ENCODE results near the gene SLC24A3.

SLC24A3 gene

DNA sequence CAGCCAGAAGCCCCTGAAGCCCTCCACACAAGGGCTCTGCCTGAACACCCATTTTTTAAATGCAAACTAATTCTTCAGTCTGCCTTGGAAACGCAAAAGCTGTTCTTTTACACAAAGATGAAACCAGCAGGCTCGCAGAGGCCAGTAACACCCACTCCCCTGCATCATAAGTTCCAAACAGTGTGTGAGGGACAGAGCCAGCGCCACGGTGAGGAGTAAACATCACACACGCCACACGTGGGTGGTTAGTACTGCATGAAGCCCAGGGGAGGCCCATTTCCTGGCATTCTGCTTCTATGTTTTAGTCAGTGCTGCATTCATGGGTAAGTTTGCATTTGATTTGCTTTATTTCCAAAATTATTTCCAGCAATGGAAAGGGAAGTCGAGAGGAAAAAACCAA lies 327.9 kb downstream of the SLC24A3 start:
- no peak for DNase-seq (ENCODE audit: low spot score)

DNA sequence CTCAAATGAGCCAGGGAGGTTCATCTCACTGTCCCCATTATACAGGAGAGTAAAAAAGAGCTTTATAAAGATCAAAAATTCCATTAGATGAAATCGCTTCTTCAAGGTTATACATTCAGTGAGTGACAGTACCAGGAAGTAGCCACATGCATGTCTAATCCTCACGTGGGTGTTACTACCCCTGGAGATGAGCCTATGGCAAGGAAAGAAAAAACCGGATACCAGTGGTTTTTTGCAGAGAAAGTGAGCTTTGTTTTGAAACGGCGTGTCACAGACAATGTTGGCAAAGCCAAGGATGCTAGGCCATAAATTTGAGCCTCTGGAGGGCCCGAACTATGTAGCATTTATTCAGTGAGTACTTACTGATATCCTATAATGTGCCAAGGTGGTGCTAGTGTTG lies 330.7 kb downstream of the SLC24A3 start:
- no peak for DNase-seq (ENCODE audit: low spot score)

GRCh38 chr20:19544684-19545083 lies 332.2 kb downstream of the SLC24A3 start:
- DNase-seq (ENCODE audit: low spot score) = no peak

DNA sequence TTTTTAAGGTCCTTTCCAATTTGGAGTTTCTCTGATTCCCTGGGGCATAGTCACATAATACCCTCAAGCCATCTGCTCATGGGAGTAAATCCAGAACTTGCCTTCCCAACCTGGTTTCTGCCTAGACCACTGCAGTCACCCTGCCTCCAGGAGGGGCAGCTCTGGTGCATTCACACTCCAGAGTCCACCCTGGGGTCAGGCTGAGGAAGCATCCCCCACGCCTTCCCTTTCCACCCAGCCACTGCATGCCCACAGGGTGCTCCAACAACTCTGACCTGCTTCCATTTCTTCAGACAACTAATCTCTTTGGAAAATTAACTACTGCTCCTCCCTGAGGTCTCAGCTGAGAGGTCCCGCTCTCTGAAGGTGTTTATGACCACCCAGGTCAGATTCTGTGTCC lies 334.2 kb downstream of the SLC24A3 start:
- DNase-seq (ENCODE audit: low spot score) = no peak

GRCh38 chr20:19547547-19547946 lies 335.1 kb downstream of the SLC24A3 start:
- no peak for DNase-seq (ENCODE audit: low spot score)

DNA sequence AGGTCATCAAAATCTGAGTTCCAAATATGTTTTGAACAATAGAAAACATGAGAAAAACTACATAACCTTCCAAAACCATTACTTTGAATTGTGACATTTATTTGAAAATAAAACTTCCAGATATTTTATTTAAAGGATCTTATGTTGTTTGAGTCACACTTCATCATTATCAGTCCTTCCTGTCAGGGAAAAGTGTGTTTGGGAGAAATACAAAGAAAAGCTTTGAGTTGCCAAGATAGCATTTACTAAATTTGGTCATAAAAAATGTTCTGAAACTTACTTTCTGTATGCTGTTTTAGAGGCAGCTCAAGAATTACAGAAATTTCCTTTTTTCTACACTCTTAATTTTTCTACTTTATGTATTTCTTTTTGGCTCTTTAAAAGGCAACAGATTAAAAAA lies 337.5 kb downstream of the SLC24A3 start:
- no peak for DNase-seq (ENCODE audit: low spot score)

DNA sequence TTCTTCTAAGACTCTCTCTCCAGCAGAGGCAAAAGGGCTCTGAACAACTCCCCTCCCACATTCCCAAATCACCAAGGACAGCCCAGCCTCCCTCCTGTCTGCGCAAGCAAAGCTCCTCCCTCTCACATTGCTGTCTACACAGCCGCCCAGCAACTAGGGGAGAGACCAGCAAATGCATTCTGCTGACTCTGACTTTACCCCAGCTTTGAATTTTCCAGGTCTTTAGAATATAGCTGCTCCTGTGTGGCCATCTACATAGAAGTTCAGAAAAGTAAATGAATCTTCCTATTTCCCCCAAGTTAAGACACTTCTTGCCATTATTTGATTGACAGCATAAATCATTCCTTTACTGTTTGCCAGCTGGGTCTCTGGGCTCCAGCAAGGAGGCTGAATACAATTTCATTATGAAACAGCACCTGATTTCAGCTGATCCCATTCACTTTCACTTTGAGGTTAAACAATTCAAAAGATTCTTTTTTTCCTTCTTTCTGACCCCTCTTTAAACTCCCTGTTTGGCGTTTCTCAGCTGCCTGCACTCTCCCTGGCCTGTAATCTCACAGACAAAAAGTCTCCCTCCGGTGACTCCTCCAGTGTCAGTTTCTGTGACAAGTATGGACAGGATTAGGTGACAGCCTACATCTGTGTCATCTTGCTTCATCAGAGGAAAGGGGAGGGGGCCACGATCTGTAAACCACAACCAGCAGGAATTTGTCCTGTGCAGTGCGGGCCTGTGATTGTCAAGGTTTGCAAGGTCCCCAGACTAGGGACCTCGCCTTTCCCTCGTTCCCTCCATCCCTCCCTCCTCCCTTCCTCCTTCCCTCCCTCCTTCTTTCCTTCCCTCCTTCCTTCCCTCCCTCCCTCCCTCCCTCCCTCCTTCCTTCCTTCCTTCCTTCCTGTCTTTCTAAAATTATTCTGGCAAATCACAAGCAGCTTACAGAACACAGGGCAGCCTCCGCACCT lies 340.1 kb downstream of the SLC24A3 start:
- no peak for DNase-seq (ENCODE audit: low spot score)

DNA sequence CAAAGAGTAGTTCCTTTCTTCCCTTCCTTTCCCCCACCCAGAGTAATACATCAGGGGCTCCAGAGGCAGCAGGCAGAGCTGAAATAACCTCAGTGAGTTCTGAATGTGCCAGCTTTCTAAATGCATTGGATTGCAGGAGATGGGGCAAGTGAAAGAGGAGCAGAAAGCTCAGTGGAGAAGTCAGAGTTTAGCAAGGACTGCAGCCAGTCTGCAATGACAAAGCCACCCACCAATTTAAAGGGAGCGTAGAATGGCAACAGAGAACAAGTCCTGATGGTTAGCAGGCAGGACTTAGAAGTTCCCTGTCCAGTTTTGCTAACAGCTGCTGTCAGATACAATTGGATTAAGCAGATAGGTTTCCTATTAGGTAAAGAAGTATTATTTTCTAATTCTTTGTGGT lies 342.2 kb downstream of the SLC24A3 start:
- no peak for DNase-seq (ENCODE audit: low spot score)

GRCh38 chr20:19555726-19556125 lies 343.3 kb downstream of the SLC24A3 start:
- no peak for DNase-seq (ENCODE audit: low spot score)

- DNase-seq (ENCODE audit: low spot score) = no peak
These were observed 344.8 kb downstream of the SLC24A3 start for GRCh38 chr20:19557291-19557690.

GRCh38 chr20:19560881-19561480 lies 348.5 kb downstream of the SLC24A3 start:
- no peak for DNase-seq (ENCODE audit: low spot score)

GRCh38 chr20:19562426-19562825 lies 350.0 kb downstream of the SLC24A3 start:
- DNase-seq (ENCODE audit: low spot score) = no peak

DNA sequence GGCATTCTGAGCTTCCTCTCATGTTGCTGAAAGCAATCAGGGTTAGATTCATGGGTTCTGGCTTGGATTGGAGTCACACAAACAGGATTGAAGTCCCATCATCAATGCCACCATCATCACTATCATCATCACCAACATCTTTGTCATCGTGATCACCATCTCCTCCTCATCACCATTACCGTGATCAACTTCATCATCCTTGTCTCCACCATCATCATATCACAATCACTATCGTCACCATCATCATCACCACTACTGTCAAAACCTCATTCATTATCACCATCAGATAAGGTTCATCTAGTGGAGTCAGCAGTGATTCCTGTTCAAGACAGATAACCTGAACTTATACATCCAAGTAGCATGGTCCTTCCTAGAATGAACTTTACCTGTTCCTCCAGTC lies 351.8 kb downstream of the SLC24A3 start:
- no peak for DNase-seq (ENCODE audit: low spot score)

DNA sequence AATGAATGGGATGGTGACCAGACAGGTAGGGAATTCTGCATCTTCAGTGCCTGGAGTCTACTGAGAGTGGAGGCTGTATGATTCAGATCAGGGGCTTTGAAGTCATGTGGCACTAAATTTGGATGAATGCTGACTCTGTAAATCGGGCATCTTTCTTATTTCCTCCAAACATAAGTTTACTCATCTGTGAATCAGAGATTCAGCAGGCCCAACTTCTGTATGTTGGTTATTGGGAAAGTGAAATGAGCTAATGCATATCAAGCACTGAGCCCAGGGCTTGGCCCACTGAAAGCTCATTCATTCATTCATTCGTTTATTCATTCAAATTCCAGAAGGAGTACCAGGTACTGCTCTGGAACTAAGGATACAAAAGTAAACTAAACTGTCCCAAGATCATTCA lies 353.3 kb downstream of the SLC24A3 start:
- DNase-seq (ENCODE audit: low spot score) = no peak

- DNase-seq (ENCODE audit: low spot score) = no peak
These were observed 353.9 kb downstream of the SLC24A3 start for GRCh38 chr20:19566226-19566945.

GRCh38 chr20:19568128-19568527 lies 355.7 kb downstream of the SLC24A3 start:
- DNase-seq (ENCODE audit: low spot score) = no peak

DNA sequence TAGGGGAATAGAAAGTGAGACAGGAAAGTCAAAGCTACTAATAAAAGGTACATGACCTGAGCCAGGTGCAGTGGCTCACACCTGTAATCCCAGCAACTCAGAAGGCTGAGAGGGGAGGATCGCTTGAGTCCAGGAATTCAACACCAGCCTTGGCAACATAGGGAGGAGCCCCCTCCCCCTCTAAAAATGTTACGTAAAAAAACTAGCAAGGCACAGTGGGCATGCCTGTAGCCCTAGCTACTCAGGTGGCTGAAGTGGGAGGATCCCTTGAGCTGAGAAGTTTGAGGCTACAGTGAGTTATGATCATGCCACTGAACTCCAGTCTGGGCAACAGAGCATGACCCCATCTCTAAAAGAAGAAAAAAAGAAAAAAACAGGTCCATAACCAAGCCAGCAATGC lies 359.6 kb downstream of the SLC24A3 start:
- DNase-seq (ENCODE audit: low spot score) = no peak

DNA sequence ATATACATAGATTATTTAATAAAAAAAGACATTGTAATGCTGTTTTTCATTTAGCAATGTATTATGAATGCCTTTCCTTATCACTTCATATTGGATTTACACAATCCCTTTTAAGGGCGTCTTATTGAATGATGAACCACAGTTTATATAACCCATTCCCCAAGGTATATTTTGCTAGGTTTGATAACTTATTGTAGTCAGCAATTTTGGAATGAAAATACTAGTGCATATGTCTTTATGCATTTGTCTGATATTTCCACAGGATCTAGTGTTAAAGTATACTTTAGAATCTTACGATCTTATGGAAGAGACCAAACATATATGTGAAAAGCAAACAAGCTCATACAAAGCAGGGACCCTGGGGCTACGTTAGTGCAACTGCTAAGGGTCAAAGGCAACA lies 365.2 kb downstream of the SLC24A3 start:
- DNase-seq (ENCODE audit: low spot score) = no peak

GRCh38 chr20:19582782-19583181 lies 370.3 kb downstream of the SLC24A3 start:
- DNase-seq (ENCODE audit: low spot score) = no peak

GRCh38 chr20:19583532-19584175 lies 371.2 kb downstream of the SLC24A3 start:
- peak; percentile 19 for DNase-seq (ENCODE audit: low spot score)

- no peak for DNase-seq (ENCODE audit: low spot score)
These were observed 375.8 kb downstream of the SLC24A3 start for GRCh38 chr20:19588241-19588640.

DNA sequence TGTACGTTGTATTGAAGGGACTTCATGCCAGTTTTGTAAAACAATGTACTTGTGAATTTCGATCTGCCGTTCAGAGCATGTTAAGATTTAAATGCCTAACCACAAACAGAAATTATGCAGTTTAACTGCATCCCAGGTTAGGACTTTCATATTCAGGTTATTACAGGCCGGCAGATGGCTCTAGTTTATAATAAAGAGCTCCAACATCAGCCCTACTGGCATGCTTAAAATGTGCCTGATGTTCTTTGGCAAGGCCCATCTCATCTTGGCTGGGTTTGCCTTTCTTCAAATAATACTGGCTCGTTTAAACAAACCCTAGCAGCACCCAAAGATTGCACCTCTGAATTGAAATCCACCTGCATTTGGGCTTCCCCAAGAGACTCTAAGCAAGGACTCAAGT lies 376.3 kb downstream of the SLC24A3 start:
- no peak for DNase-seq (ENCODE audit: low spot score)

All from SK-N-DZ (cell line).